GM10266 (cell line): ENCODE results near the gene CHML.

Experiments
- DNase-seq: peaks from one replicate; pipeline ENCODE4 v3.0.0; 2012; ENCODE audit errors: extremely low spot score
- CTCF ChIP-seq: IDR thresholded peaks from 2 replicates; pipeline ENCODE4 v1.5.1; 2012; ENCODE audit warnings: mild to moderate bottlenecking, low read depth; ENCODE audit not compliant: control insufficient read depth, insufficient read depth; ENCODE audit errors: missing control alignments

Gene CHML

GRCh38 chr1:241590719-241591118 is 49.5 kb downstream of the CHML start:
- no peak for TF ChIP-seq CTCF
- DNase-seq = no peak
